MM.1S (cell line): Measurements from ENCODE around the gene CARD16.

Experiments used
- CTCF ChIP-seq: fragments of 300-600 bp; sonication (generic); IDR thresholded peaks from 2 replicates; pipeline ENCODE4 v1.5.1; 2016; ENCODE audit warnings: antibody characterized with exemption, low read length, mixed read lengths
- EZH2 ChIP-seq: fragments of 300-600 bp; sonication (generic); optimal IDR thresholded peaks from 2 replicates; pipeline ENCODE3; 2017; ENCODE audit warnings: low read depth, mild to moderate bottlenecking, antibody characterized with exemption, low read length, mixed read lengths
- EZH2phosphoT487 ChIP-seq: fragments of 300-600 bp; sonication (generic); IDR thresholded peaks from 2 replicates; pipeline ENCODE4 v1.6.1; 2018; ENCODE audit warnings: antibody characterized with exemption, low read length

GRCh38 chr11:105074166-105074530 is 29.0 kb upstream of the CARD16 start:
- TF ChIP-seq CTCF = no peak
- no peak for TF ChIP-seq EZH2phosphoT487
- TF ChIP-seq EZH2 = no peak
